HCT116 (cell line): Measurements from ENCODE around the gene ELK3. TPM values are rescaled to one million over a fixed set of nuclear protein-coding genes. Genes with fewer than 3 reads are reported as not detected.
A peak's percentile ranks its signal among the peaks of the same experiment; 100 is the strongest.

Experiments used
- ATAC-seq: fragments of 200-7000 bp; cut with Tn5 transposase; 2 replicates; pipeline ENCODE4 v1.9.1; 2020; ENCODE audit warnings: mild to moderate bottlenecking, moderate library complexity
- BruUV-seq: library from RNA; stranded (reverse); fragments of 400-500 nt; replicated peaks from 2 replicates; lab custom pipeline; 2021; lab: Mats Ljungman, UMichigan
- CTCF ChIA-PET: fragments of 300-600 bp; sonication (Branson Sonifier 250); formaldehyde crosslinking; loops from one replicate; lab custom pipeline; 2021; ENCODE audit warnings: antibody characterized with exemption; lab: Charles Lee
- POLR2A ChIA-PET: fragments of 300-600, 350-600 bp; sonication (Branson Sonifier 250); formaldehyde crosslinking; loops from one replicate; lab custom pipeline; 2021; ENCODE audit warnings: antibody characterized with exemption; lab: Charles Lee
- RAD21 ChIA-PET, 2 experiments: fragments of 300-600 bp; sonication (Branson Sonifier 250); formaldehyde crosslinking; loops; one replicate each; lab custom pipeline; 2023; ENCODE audit warnings: low total read pairs in 2 of 2; ENCODE audit not compliant: uncharacterized antibody in 2 of 2, unreplicated experiment in 2 of 2, low non-redundant PET in 1 of 2; lab: Charles Lee
- DNase-seq: peaks from one replicate; pipeline ENCODE4 v3.0.0-alpha.2; 2010; ENCODE audit warnings: low read depth, low spot score
- H2AFZ ChIP-seq: fragments of 200-600 bp; shearing (Covaris generic), sonication (generic); 2 replicates; pipeline ENCODE4 v1.6.1; 2017; ENCODE audit warnings: low read depth, mixed run types, mixed read lengths, antibody characterized with exemption, low read length; ENCODE audit not compliant: poor library complexity, severe bottlenecking
- H3K27ac ChIP-seq: 2 replicates; pipeline ENCODE4 v1.5.1; 2012; ENCODE audit warnings: low read depth, low read length
- H3K27me3 ChIP-seq: fragments of 200-600 bp; sonication (generic); 2 replicates; pipeline ENCODE4 v1.6.1; 2016; ENCODE audit warnings: mixed run types, low read length, mixed read lengths; ENCODE audit not compliant: insufficient read depth
- H3K36me3 ChIP-seq, 2 experiments: fragments of 200-500 bp in 1 of 2; fragments of 200-600 bp in 1 of 2; sonication (Bioruptor generic) in 1 of 2; sonication (generic) in 1 of 2; 2 replicates each; pipeline versions ENCODE4 v1.5.1 to v1.6.1; 2014 to 2016; ENCODE audit warnings: low read length in 2 of 2, inconsistent platforms in 1 of 2, mixed read lengths in 1 of 2, mixed run types in 1 of 2; ENCODE audit not compliant: insufficient read depth in 2 of 2, control insufficient read depth in 1 of 2
- H3K4me1 ChIP-seq, 2 experiments: fragments of 200-600 bp in 1 of 2; sonication (generic) in 1 of 2; 2 replicates each; pipeline versions ENCODE4 v1.5.1 to v1.6.1; 2012 to 2017; ENCODE audit warnings: low read length in 2 of 2, inconsistent platforms in 1 of 2, mild to moderate bottlenecking in 1 of 2, mixed read lengths in 1 of 2, mixed run types in 1 of 2, moderate library complexity in 1 of 2; ENCODE audit not compliant: insufficient read depth in 2 of 2, control insufficient read depth in 1 of 2
- H3K4me2 ChIP-seq: fragments of 200-600 bp; sonication (generic); 2 replicates; pipeline ENCODE4 v1.6.1; 2017; ENCODE audit warnings: mixed run types, low read length, mixed read lengths
- H3K4me3 ChIP-seq, 2 experiments: fragments of 200-600 bp in 1 of 2; sonication (generic) in 1 of 2; replicated peaks in 1 of 2; 2 replicates each; pipeline ENCODE4 v1.5.1; 2011 to 2016; ENCODE audit warnings: low read length in 2 of 2, control low read depth in 1 of 2, low read depth in 1 of 2, mild to moderate bottlenecking in 1 of 2, mixed read lengths in 1 of 2, mixed run types in 1 of 2
- H3K79me2 ChIP-seq: fragments of 200-600 bp; sonication (generic); 2 replicates; pipeline ENCODE4 v1.6.1; 2017; ENCODE audit warnings: mild to moderate bottlenecking, mixed run types, low read length, moderate library complexity, mixed read lengths; ENCODE audit not compliant: insufficient read depth
- H3K9ac ChIP-seq: fragments of 200-600 bp; sonication (generic); 2 replicates; pipeline ENCODE4 v1.6.1; 2016; ENCODE audit warnings: low read length, mixed read lengths
- H3K9me2 ChIP-seq: fragments of 200-600 bp; sonication (generic), shearing (Covaris generic); 2 replicates; pipeline ENCODE4 v1.6.1; 2017; ENCODE audit warnings: mixed run types, mild to moderate bottlenecking, moderate library complexity; ENCODE audit not compliant: insufficient read depth
- H3K9me3 ChIP-seq, 2 experiments: fragments of 200-500 bp in 1 of 2; fragments of 200-600 bp in 1 of 2; sonication (Bioruptor generic) in 1 of 2; sonication (generic) in 1 of 2; 2 replicates each; pipeline ENCODE4 v1.6.1; 2014 to 2017; ENCODE audit warnings: low read length in 2 of 2, mixed read lengths in 2 of 2, inconsistent platforms in 1 of 2, low read depth in 1 of 2, mild to moderate bottlenecking in 1 of 2, mixed run types in 1 of 2, moderate library complexity in 1 of 2; ENCODE audit not compliant: control insufficient read depth in 1 of 2, insufficient read depth in 1 of 2
- H4K20me1 ChIP-seq: fragments of 200-600 bp; sonication (generic), shearing (Covaris generic); 2 replicates; pipeline ENCODE4 v1.6.1; 2017; ENCODE audit warnings: mixed run types, mild to moderate bottlenecking, moderate library complexity; ENCODE audit not compliant: insufficient read depth
- CEBPB ChIP-seq: IDR thresholded peaks from 2 replicates; pipeline ENCODE4 v1.6.1; 2012; ENCODE audit warnings: low read depth
- EGR1 ChIP-seq: IDR thresholded peaks from 2 replicates; pipeline ENCODE4 v1.6.1; 2012; ENCODE audit warnings: low read depth
- EZH2phosphoT487 ChIP-seq: fragments of 200-600 bp; IDR thresholded peaks from 2 replicates; pipeline ENCODE4 v1.6.1; 2018; ENCODE audit warnings: antibody characterized with exemption, borderline replicate concordance
- FOSL1 ChIP-seq: IDR thresholded peaks from 2 replicates; pipeline ENCODE4 v1.6.1; 2012; ENCODE audit warnings: low read depth
- POLR2A ChIP-seq: IDR thresholded peaks from 2 replicates; pipeline ENCODE4 v1.7.0; 2011; ENCODE audit warnings: borderline replicate concordance; ENCODE audit not compliant: insufficient read depth, insufficient read length; ENCODE audit errors: extremely low read depth
- POLR2AphosphoS5 ChIP-seq: IDR thresholded peaks from 2 replicates; pipeline ENCODE4 v1.6.1; 2011; ENCODE audit warnings: mild to moderate bottlenecking, low read depth, low read length, moderate library complexity
- REST ChIP-seq: IDR thresholded peaks from 2 replicates; pipeline ENCODE4 v1.6.1; 2012; ENCODE audit warnings: low read depth
- SIN3A ChIP-seq: IDR thresholded peaks from 2 replicates; pipeline ENCODE4 v1.6.1; 2012; ENCODE audit warnings: low read depth
- TCF7L2 ChIP-seq: IDR thresholded peaks from 2 replicates; pipeline ENCODE4 v1.7.0; 2011; ENCODE audit warnings: borderline replicate concordance, inconsistent platforms; ENCODE audit not compliant: insufficient read depth, insufficient read length; ENCODE audit errors: extremely low read depth
- ZFX ChIP-seq: fragments of 450-650 bp; IDR thresholded peaks from 2 replicates; pipeline ENCODE4 v1.6.1; 2017
- ZNF274 ChIP-seq: fragments of 200-500 bp; sonication (Bioruptor generic); IDR thresholded peaks from 2 replicates; pipeline ENCODE4 v1.6.1; 2014; ENCODE audit warnings: mild to moderate bottlenecking, low read depth, low read length, inconsistent platforms
- intact Hi-C: fragments of 100-400 bp; cut with micrococcal nuclease; formaldehyde crosslinking; loops from 2 replicates; pipeline ENCODE4 v1.10.0; 2022
- total RNA-seq: library from RNA; stranded (reverse); gene quantifications from one replicate; pipeline ENCODE4 v1.2.1, GENCODE V29; 2021; ENCODE audit not compliant: unreplicated experiment
- TF ChIP-seq, protein P1 (sequence below), 3 experiments: fragments of 200-600 bp in 1 of 3; sonication (generic) in 1 of 3; IDR thresholded peaks in 2 of 3; conservative IDR thresholded peaks in 1 of 3; 2 replicates each; pipeline ENCODE4 v1.5.1; 2012 to 2017; ENCODE audit warnings: low read depth in 2 of 3, low read length in 2 of 3, antibody characterized with exemption in 1 of 3, borderline replicate concordance in 1 of 3, control low read depth in 1 of 3, mild to moderate bottlenecking in 1 of 3, mixed read lengths in 1 of 3, mixed run types in 1 of 3, moderate library complexity in 1 of 3; ENCODE audit not compliant: insufficient read depth in 1 of 3

Gene ELK3
- total RNA-seq, 1 experiment from 2014 or later = 45.6 TPM

GRCh38 chr12:96197503-96198272 is 3.5 kb downstream of the ELK3 start (continued):
- TF ChIP-seq REST = no peak
- TF ChIP-seq EZH2phosphoT487 = no peak
- TF ChIP-seq CEBPB = peak; percentile 96
- TF ChIP-seq POLR2A = no peak
- TF ChIP-seq, all 23 proteins: peak for 12

- Histone ChIP-seq H3K9ac (peak overlapping the region; percentile 62), H4K20me1 (no peaks in the 10 kb centered on the region), H3K4me3 (peak overlapping the region in 1 of 2 experiments; percentile 38; a peak in 3 of 4 replicates), H3K4me2 (peak overlapping the region; percentile 97), H2AFZ (no peak overlapping the region), H3K9me2 (no peaks in the 10 kb centered on the region), H3K36me3 (no peaks in the 10 kb centered on the region), H3K27ac (peak overlapping the region; percentile 94), H3K9me3 (no peaks in the 10 kb centered on the region), H3K4me1 (peaks cover 37 to 59% of the 10 kb centered on the region in 2 experiments), H3K79me2 (peaks cover 91% of the 10 kb centered on the region), H3K27me3 (no peaks in the 10 kb centered on the region)
- DNase-seq (peak; percentile 87), ATAC-seq (peak; percentile 45)
- CTCF ChIA-PET = interaction anchor here (1.6 kb wide), 1 partner anchor 16 kb away, joined by 5 read pairs; no protein-coding TSS in a partner anchor
- RAD21 ChIA-PET = no interaction called here
- intact Hi-C loops = loop anchor here (5.0 kb wide), 2 partner anchors 137 to 152 kb away; no protein-coding TSS in a partner anchor
- TSS peak; percentile 6 for BruUV-seq
- POLR2A ChIA-PET = interaction anchor here (0.5 kb wide), 1 partner anchor 257 kb away, joined by 3 read pairs; no protein-coding TSS in a partner anchor
- peak; percentile 28; the same call in 1 of the 2 replicates for TF ChIP-seq EGR1
- no peak for TF ChIP-seq REST
- no peak for TF ChIP-seq TCF7L2
- no peak for TF ChIP-seq ZNF274
- no peak for TF ChIP-seq ZFX
- TF ChIP-seq POLR2AphosphoS5 = peak; percentile 49; the same call in 1 of the 2 replicates
- TF ChIP-seq, protein P1, sequence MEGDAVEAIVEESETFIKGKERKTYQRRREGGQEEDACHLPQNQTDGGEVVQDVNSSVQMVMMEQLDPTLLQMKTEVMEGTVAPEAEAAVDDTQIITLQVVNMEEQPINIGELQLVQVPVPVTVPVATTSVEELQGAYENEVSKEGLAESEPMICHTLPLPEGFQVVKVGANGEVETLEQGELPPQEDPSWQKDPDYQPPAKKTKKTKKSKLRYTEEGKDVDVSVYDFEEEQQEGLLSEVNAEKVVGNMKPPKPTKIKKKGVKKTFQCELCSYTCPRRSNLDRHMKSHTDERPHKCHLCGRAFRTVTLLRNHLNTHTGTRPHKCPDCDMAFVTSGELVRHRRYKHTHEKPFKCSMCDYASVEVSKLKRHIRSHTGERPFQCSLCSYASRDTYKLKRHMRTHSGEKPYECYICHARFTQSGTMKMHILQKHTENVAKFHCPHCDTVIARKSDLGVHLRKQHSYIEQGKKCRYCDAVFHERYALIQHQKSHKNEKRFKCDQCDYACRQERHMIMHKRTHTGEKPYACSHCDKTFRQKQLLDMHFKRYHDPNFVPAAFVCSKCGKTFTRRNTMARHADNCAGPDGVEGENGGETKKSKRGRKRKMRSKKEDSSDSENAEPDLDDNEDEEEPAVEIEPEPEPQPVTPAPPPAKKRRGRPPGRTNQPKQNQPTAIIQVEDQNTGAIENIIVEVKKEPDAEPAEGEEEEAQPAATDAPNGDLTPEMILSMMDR (IDR thresholded peaks at IDR 0.05 in 2 of 3, conservative IDR thresholded peaks at IDR 0.05 in 1 of 3; ENCODE audit: borderline replicate concordance in 1 of 3, insufficient read depth in 1 of 3, low read depth in 2 of 3, low read length in 2 of 3) = no peak
- TF ChIP-seq SIN3A = peak; percentile 86
- TF ChIP-seq FOSL1 = peak; percentile 98
These were observed 4.8 kb downstream of the ELK3 start for GRCh38 chr12:96198965-96199364.
